Ishikawa (cell line): Measurements from ENCODE around the gene SEMA3G.

Experiments used
- EGR1 ChIP-seq: IDR thresholded peaks from 2 replicates; pipeline ENCODE4 v1.6.1; 2012
- RAD21 ChIP-seq: IDR thresholded peaks from 2 replicates; pipeline ENCODE4 v1.6.1; 2012; ENCODE audit warnings: low read depth
- TCF12 ChIP-seq: IDR thresholded peaks from 2 replicates; pipeline ENCODE4 v1.6.1; 2012; ENCODE audit warnings: low read depth
- TF ChIP-seq, protein P1 (sequence below): IDR thresholded peaks from 2 replicates; pipeline ENCODE4 v1.6.1; 2012; ENCODE audit warnings: low read depth, mild to moderate bottlenecking

DNA sequence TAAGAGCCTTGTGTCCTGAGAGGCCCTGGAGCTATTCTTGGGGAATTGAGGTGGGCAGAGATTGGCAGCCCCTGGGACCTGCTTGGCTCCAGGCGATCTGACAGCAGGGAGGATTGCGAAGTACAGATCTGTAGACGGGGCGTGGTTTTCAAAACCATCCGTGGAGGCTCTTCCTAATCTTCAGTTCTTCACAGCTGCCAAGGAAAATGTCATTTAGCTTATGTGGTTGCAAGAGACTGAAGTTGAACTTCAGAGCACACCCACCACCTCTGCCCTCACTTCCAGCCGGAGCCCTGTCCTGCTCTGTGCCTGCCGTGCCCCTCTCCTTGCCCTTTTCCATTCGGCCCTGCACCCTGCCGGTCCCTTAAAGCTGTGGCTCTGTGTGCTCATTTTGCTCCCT lies 23.4 kb upstream of the SEMA3G start:
- TF ChIP-seq RAD21 (no peak), EGR1 (no peak), TCF12 (no peak)
- TF ChIP-seq, protein P1, sequence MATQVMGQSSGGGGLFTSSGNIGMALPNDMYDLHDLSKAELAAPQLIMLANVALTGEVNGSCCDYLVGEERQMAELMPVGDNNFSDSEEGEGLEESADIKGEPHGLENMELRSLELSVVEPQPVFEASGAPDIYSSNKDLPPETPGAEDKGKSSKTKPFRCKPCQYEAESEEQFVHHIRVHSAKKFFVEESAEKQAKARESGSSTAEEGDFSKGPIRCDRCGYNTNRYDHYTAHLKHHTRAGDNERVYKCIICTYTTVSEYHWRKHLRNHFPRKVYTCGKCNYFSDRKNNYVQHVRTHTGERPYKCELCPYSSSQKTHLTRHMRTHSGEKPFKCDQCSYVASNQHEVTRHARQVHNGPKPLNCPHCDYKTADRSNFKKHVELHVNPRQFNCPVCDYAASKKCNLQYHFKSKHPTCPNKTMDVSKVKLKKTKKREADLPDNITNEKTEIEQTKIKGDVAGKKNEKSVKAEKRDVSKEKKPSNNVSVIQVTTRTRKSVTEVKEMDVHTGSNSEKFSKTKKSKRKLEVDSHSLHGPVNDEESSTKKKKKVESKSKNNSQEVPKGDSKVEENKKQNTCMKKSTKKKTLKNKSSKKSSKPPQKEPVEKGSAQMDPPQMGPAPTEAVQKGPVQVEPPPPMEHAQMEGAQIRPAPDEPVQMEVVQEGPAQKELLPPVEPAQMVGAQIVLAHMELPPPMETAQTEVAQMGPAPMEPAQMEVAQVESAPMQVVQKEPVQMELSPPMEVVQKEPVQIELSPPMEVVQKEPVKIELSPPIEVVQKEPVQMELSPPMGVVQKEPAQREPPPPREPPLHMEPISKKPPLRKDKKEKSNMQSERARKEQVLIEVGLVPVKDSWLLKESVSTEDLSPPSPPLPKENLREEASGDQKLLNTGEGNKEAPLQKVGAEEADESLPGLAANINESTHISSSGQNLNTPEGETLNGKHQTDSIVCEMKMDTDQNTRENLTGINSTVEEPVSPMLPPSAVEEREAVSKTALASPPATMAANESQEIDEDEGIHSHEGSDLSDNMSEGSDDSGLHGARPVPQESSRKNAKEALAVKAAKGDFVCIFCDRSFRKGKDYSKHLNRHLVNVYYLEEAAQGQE, result no peak
